RPMI8226 (cell line): ENCODE data around the gene PODXL.
"Not testable (repeated sequence)": the region's sequence is repeated elsewhere in the genome, so short reads cannot be mapped to it uniquely, and the experiment has no call there.

Experiments
- DNase-seq: peaks from one replicate; pipeline ENCODE4 v3.0.0-alpha.2; 2015

Gene PODXL

GRCh38 chr7:131489196-131489595, 67.2 kb downstream of the PODXL start:
- no peak for DNase-seq

DNA sequence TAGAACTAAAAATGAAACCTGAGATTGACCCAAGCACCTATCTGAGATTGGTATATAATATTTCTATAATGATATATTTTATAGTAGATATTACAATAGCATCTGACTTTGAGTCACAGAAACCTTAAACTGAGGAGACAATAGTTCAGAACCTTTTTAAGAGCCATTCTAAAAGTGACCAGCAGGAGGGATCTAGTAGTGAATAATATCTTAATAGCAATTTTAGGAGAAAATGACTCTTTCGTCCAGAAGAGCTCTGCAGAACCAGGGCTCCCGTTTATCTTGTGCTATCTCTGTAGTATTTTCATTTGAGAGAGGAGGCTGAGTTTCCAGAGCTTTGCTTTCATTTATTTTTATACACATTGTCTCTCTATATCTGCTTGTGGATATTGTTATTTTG, 68.1 kb downstream of the PODXL start:
- DNase-seq, result no peak

- DNase-seq, result no peak
Measured at GRCh38 chr7:131487217-131487616, 69.2 kb downstream of the PODXL start.

DNA sequence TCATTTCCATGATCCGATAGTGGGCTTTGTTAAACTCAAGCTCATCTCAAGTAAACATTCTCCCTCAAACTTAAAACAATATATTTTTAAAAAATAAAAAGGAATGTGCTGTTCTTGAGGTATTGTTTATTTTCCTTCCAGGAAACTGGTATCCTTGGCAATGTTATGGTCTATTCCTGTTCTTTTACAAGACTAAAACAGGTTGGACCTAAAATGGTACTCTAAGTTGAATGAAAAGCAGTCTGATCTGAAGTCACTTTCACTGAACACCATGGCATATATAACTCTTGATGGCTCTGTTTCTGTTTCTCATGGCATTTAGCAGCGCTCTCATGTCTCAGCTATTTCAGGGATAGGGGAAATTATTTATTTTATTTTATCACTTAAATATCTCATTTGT, 70.1 kb downstream of the PODXL start:
- no peak for DNase-seq

DNA sequence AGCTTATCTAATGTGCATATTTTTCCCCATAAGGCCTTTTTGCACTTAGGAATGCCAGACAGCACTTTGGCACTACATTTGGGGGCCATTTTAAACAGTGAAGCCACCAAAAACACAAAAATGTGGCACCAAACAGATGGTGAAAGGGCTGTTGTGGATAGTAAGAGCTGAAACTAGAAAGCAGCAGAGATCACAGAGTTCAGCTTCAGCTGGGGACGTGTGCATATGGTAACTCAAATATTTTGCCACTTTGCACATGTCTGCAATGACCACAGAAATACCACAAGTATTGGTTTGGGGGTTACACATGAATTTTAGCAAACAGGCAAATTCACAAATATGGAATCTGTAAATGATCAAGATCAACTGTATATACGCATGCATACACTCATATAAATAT, 72.8 kb downstream of the PODXL start:
- DNase-seq, result no peak

- DNase-seq, result no peak
Measured at GRCh38 chr7:131482800-131483199, 73.6 kb downstream of the PODXL start.

DNA sequence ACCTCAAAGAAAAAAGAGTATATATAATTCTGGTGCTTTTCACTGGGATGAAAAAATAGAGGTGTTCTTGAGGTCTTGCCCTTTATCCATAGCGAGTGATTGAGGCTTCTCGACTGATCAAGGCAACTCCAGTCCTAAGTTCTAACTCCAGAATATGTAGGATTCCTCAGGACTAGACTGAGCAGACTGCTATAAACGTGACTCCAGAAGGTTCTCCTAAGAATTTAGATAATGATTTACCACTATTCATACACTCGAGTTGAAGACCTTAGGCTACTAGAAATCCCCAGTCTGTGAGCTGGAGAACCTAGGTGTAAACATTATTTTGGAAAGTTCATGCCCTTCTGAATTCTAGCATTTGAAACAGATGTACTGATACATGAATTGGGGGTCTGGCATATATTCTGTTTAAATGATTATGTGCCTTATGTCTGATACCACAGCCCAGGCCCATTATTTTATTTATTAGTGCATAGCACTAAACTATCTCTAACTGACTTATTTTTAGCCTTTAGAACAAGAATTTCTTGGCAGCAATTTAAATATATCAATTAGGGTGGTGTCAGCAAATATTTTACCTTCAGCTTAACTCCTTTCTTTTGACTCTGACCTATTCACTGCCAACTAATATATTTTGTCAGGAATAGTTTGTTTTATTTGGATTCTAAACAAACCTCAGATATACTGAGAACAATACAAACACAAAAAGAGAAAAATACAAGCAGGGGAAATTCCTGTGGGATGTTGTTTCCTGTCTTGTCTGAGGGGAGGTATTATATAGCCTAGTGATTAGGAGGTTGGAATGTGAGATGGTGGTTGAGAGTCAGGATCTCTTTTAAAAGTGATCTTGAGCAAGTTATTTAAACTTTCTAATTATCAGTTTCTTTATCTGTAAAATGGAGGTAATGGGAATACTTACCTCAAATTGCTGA, 75.8 kb downstream of the PODXL start:
- DNase-seq, result no peak

DNA sequence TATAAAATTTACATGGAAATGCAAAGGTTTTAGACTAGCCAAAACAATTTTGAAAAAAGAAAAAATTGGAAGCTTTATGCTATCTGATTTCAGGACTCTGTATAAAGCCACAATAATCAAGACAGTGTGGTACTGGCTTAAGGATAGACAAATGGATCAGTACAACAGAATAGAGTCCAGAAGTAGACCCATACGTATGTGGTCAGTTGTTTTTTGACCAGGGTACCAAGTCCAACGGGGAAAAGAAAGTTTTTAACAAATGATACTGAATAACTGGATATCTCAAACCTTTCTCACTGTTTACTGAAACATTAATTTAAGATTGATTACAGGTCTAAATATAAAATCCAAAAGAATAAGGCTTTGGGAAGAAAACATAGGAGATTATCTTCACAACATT, 79.7 kb downstream of the PODXL start:
- DNase-seq, result no peak

DNA sequence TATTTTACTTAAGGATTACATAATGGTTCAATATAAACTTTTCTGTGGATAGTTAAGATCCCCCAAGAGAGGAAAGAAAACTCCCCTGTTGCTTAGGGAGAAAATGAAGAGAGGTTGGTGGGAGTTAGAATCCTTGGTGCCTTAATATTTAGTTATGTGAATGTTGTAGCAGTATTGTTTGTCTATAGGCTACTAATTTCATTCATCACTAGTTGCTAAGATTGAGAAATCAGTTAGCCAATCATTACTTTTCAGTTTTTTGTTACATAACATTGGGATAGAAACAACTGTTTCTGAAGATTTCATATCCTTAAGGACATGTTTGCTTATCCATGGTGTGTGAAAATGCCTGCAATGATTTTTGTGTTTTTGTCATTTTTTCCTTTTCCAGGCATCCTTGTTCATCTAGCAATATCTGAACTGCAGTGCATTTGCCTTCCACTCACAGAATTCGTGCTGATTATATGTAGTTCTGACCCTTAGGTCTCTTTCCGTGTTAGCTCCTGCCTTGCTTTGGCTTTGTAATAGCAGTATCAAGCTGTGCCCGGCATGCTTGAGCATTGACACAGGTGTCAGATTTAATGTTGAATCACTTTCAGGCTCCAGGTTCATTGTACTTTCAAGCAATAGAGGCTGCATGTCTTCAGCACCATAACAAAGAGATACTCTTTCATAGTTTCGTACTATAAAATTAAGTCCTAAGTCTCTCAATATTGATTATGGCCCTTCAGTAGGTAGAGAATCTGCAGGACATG, 85.0 kb downstream of the PODXL start:
- no peak for DNase-seq

DNA sequence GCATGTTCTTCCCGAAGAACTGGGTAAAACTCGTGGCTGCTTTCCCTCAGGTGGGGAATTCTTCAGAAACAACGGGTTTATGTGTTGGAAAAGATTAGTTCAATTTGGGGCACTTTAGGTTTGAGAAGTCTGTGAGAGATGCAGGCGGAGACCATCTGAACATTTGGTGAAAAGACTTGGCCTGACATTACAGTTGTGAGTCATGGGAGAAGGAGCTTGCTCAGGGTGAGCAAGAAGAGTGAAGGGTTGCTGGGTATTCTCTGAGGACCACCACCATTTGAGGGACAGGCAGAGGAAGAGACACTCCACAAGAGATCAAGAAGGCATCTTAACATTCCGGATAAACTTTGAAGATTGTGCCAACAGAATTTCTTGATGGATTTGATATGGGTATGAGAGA, 88.6 kb downstream of the PODXL start:
- no peak for DNase-seq

DNA sequence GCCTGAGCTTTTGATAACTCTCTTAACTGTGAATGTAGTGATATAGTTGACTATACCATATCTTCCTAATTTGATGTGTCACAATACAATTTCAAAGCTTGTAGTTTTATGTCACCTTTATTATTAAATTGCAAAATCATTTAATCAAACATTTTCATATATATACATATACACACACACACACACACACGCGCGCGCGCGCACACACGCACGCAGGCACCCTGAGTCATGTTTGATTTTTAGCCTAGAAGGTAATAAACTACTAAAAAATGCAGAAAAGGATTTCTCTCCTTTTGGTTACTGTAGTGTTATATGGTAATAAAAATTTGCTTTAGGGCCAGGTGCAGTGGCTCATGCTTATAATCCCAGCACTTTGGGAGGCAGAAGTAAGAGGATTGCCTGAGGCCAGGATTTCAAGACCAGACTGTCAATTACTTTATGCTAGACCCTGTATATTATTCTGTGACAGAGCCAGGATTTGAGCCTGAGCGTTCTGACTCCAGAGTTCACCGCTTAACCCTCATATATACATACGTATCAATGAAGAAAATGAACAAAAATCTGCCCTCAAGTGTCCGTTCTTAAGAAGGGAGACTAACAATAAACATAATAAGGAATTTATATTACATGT, 89.6 kb downstream of the PODXL start:
- no peak for DNase-seq

DNA sequence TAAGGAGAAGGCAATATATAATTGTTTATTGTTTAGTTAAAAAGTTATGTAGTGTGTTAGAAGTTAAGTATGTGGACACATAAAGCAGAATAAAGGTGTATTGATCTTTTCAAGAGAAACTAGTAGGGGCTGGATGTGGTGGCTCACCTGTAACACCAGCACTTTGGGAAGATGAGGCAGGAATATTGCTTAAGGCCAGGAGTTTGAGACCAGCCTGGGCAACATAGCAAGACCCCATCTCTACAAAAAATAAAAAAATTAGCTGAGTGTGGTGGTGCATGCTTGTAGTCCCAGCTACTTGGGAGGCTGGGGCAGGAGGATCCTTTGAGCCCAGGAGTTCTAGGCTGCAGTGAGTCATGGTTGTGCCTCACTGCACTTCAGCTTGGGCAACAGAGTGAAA, 93.7 kb downstream of the PODXL start:
- DNase-seq, result not testable (repeated sequence)

- no peak for DNase-seq
Measured at GRCh38 chr7:131462059-131462458, 94.4 kb downstream of the PODXL start.

- DNase-seq, result no peak
Measured at GRCh38 chr7:131459256-131459655, 97.2 kb downstream of the PODXL start.

GRCh38 chr7:131456338-131456737, 100.1 kb downstream of the PODXL start:
- DNase-seq, result no peak

DNA sequence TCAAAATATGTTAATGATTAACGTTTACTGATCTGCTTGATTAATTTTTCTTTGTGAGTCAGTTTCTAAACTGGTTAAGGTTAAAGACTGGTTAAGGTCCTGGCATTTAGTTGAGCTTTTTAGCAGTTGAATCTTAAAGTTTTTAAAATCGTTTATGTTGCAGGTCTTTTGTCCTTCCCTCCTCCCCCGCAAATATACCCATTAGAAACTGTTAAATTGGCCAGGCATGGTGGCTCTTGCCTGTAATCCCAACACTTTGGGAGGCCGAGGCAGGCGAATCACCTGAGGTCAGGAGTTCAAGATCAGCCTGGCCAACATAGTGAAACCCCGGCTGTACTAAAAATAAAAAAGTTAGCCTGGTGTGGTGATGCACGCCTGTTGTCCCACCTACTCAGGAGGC, 100.9 kb downstream of the PODXL start:
- no peak for DNase-seq

- DNase-seq, result no peak
Measured at GRCh38 chr7:131455001-131455400, 101.4 kb downstream of the PODXL start.

DNA sequence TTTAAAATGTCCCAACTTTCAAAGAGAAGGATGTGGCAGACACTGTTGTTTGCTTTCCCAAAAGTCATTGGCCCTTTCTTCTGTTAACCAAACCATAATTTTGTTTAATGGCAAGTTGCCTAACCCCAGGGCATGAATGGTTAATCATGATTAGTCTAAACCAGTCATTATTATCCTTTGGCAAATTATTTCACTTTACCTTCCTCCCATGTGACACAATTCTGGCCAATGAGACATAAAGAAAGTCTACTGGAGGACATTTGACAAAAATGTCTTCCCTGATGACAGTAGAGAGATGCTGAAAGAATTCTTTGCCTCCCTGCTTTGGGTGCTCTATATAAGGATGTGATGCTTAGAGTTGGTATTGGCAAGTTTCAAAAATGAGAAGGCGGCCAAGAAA, 101.9 kb downstream of the PODXL start:
- DNase-seq, result no peak
